K562 (cell line): ENCODE data around the gene XPNPEP3. TPM values are rescaled to one million over a fixed set of nuclear protein-coding genes. Genes with fewer than 3 reads are reported as not detected.

ENCODE experiments used
- ARID4B ChIP-seq: sonication (generic); formaldehyde crosslinking; IDR thresholded peaks from 2 replicates; pipeline ENCODE4 v1.8.0; 2022; ENCODE audit warnings: mild to moderate bottlenecking, missing genetic modification reagents
- CBFA2T3 ChIP-seq: fragments of 450-650 bp; IDR thresholded peaks from 2 replicates; pipeline ENCODE4 v1.6.1; 2017
- CREB5 ChIP-seq: fragments of 250-450 bp; sonication (Bioruptor Pico); IDR thresholded peaks from 2 replicates; pipeline ENCODE4 v1.5.0; 2020; ENCODE audit warnings: mild to moderate bottlenecking
- FIP1L1 ChIP-seq: fragments of 200-400 bp; formaldehyde crosslinking; IDR thresholded peaks from 2 replicates; pipeline ENCODE4 v1.6.1; 2018; ENCODE audit warnings: mild to moderate bottlenecking, low read depth, low read length; ENCODE audit not compliant: poor library complexity, severe bottlenecking
- FOS ChIP-seq: IDR thresholded peaks from 3 replicates; pipeline ENCODE4 v1.6.1; 2011; ENCODE audit not compliant: insufficient read length; ENCODE audit errors: extremely low read depth
- FOSL1 ChIP-seq: fragments of 200-800 bp; sonication (Bioruptor generic); conservative IDR thresholded peaks from 2 replicates; pipeline ENCODE4 v1.6.1; 2016; ENCODE audit warnings: missing genetic modification characterization, missing compliant biosample characterization
- FOXK2 ChIP-seq, 2 experiments: fragments of 450-650 bp; IDR thresholded peaks in 1 of 2; conservative IDR thresholded peaks in 1 of 2; 2 replicates each; pipeline ENCODE4 v1.6.1; 2016; ENCODE audit warnings: low read depth in 2 of 2, mild to moderate bottlenecking in 1 of 2
- FOXP1 ChIP-seq: sonication (generic); formaldehyde crosslinking; IDR thresholded peaks from 2 replicates; pipeline ENCODE4 v1.8.0; 2022; ENCODE audit warnings: mild to moderate bottlenecking, missing genetic modification reagents
- HMG20B ChIP-seq: fragments of 250-450 bp; sonication (Bioruptor Pico); IDR thresholded peaks from 2 replicates; pipeline ENCODE4 v1.5.0; 2021; ENCODE audit warnings: mild to moderate bottlenecking
- MAFG ChIP-seq: fragments of 450-650 bp; conservative IDR thresholded peaks from 2 replicates; pipeline ENCODE4 v1.6.1; 2016; ENCODE audit warnings: missing genetic modification characterization, missing compliant biosample characterization
- MAFK ChIP-seq: IDR thresholded peaks from 2 replicates; pipeline ENCODE4 v1.6.1; 2011; ENCODE audit warnings: low read length, improper control_type of control experiment
- MYBL2 ChIP-seq, 2 experiments: fragments of 450-650 bp in 1 of 2; sonication (generic) in 1 of 2; formaldehyde crosslinking in 1 of 2; IDR thresholded peaks; 2 replicates each; pipeline versions ENCODE4 v1.6.1 to v1.8.1; 2017 to 2022; ENCODE audit warnings: borderline replicate concordance in 1 of 2, inconsistent platforms in 1 of 2, low read depth in 1 of 2, mild to moderate bottlenecking in 1 of 2, missing genetic modification reagents in 1 of 2, moderate library complexity in 1 of 2
- NFIC ChIP-seq: fragments of 450-650 bp; IDR thresholded peaks from 2 replicates; pipeline ENCODE4 v1.6.1; 2017; ENCODE audit warnings: mild to moderate bottlenecking, inconsistent platforms
- NKRF ChIP-seq: fragments of 450-650 bp; IDR thresholded peaks from 2 replicates; pipeline ENCODE4 v1.6.1; 2016; ENCODE audit warnings: borderline replicate concordance
- RAD21 ChIP-seq, 2 experiments: fragments of 250-450 bp in 1 of 2; fragments of 450-650 bp in 1 of 2; sonication (Bioruptor Pico) in 1 of 2; formaldehyde crosslinking in 1 of 2; IDR thresholded peaks in 1 of 2; conservative IDR thresholded peaks in 1 of 2; 2 replicates each; pipeline versions ENCODE4 v1.4.0 to v1.8.0; 2020 to 2022; ENCODE audit warnings: mild to moderate bottlenecking in 2 of 2, moderate library complexity in 1 of 2
- SAFB ChIP-seq: fragments of 200-400 bp; formaldehyde crosslinking; IDR thresholded peaks from 2 replicates; pipeline ENCODE4 v1.6.1; 2017; ENCODE audit warnings: low read depth, low read length, borderline replicate concordance
- ZNF780A ChIP-seq: fragments of 250-450 bp; sonication (Bioruptor Pico); IDR thresholded peaks from 2 replicates; pipeline ENCODE4 v1.5.0; 2021; ENCODE audit warnings: mild to moderate bottlenecking
- polyA plus RNA-seq, 8 experiments: library from polyadenylated mRNA; depleted of rRNA in 4 of 8; stranded (reverse) in 5 of 8; unstranded in 3 of 8; fragments of >200 nt; fragmentation: Nextera tagmentation in 2 of 8; fragmentation: Illumina TruSeq in 1 of 8; extraction: Ambion mirVana in 2 of 8; extraction: Trizol in 1 of 8; gene quantifications; 2 replicates each; pipeline versions ENCODE4 v1.2.1 to v1.2.3, GENCODE V29; 2011 to 2014; ENCODE audit warnings: inconsistent platforms in 1 of 8, missing spikeins in 1 of 8
- total RNA-seq, 7 experiments: library from RNA; depleted of rRNA in 6 of 7; stranded (reverse); fragments of >200 nt in 6 of 7; fragmentation: Illumina TruSeq in 2 of 7; extraction: Trizol in 2 of 7; gene quantifications; 2 replicates each; pipeline versions ENCODE4 v1.2.1 to v1.2.3, GENCODE V29; 2011 to 2021; ENCODE audit warnings: low replicate concordance in 1 of 7
- TF ChIP-seq, protein P1 (sequence below): sonication (generic); formaldehyde crosslinking; IDR thresholded peaks from 2 replicates; pipeline ENCODE4 v1.8.1; 2022; ENCODE audit warnings: missing genetic modification reagents

XPNPEP3 gene
- total and polyA plus RNA-seq, 9 of the 15 experiments (the other 6 are each of a cell fraction or from before 2014, with no cell fraction given) = 9.1 to 22.6 (median 15.6) TPM

GRCh38 chr22:40898850-40899357, 42.0 kb downstream of the XPNPEP3 start (continued):
- TF ChIP-seq MAFG (tag) (peak; percentile 98), FOXP1 (CRISPR knock-in tag) (no peak), NKRF (no peak), HMG20B (CRISPR knock-in tag) (no peak), FOXK2 (conservative IDR thresholded peaks at IDR 0.05 in 1 of 2, IDR thresholded peaks at IDR 0.05 in 1 of 2; ENCODE audit: low read depth in 2 of 2) (no peak), MYBL2 (IDR thresholded peaks at IDR 0.05; ENCODE audit: low read depth) (no peak), MYBL2 (CRISPR knock-in tag; IDR thresholded peaks at IDR 0.05; ENCODE audit: borderline replicate concordance) (no peak), RAD21 (CRISPR knock-in tag; conservative IDR thresholded peaks at IDR 0.05 in 1 of 2, IDR thresholded peaks at IDR 0.05 in 1 of 2) (peak; percentile 65 to 75), FOS (no peak), ZNF780A (CRISPR knock-in tag) (no peak), CREB5 (CRISPR knock-in tag) (no peak), CBFA2T3 (no peak), ARID4B (no peak), SAFB (no peak), FOSL1 (tag) (peak; percentile 50; the same call in 1 of the 2 replicates), MAFK (peak; percentile 98), NFIC (no peak), FIP1L1 (no peak)
- TF ChIP-seq, protein P1, sequence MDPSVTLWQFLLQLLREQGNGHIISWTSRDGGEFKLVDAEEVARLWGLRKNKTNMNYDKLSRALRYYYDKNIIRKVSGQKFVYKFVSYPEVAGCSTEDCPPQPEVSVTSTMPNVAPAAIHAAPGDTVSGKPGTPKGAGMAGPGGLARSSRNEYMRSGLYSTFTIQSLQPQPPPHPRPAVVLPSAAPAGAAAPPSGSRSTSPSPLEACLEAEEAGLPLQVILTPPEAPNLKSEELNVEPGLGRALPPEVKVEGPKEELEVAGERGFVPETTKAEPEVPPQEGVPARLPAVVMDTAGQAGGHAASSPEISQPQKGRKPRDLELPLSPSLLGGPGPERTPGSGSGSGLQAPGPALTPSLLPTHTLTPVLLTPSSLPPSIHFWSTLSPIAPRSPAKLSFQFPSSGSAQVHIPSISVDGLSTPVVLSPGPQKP = no peak
